Ovary (tissue), 3 donors: ENCODE data around the gene PROSER3.

Experiments used
- CTCF ChIP-seq, 3 donors: fragments of 450-650 bp in 2 of 3; fragments of 200-600 bp in 1 of 3; IDR thresholded peaks; one replicate each; pipeline versions ENCODE4 v1.5.1 to v1.8.0; 2016 to 2022; ENCODE audit warnings: antibody characterized with exemption in 3 of 3, mild to moderate bottlenecking in 1 of 3
- EP300 ChIP-seq: sonication (generic); formaldehyde crosslinking; IDR thresholded peaks from one replicate; pipeline ENCODE4 v1.6.1; 2017; ENCODE audit warnings: antibody characterized with exemption
- POLR2A ChIP-seq: fragments of 450-650 bp; IDR thresholded peaks from one replicate; pipeline ENCODE4 v1.6.1; 2017; ENCODE audit warnings: antibody characterized with exemption, mild to moderate bottlenecking, moderate library complexity
- donor health status: DM: no; HTN: no; CAD: no.

- no peak for TF ChIP-seq CTCF (IDR thresholded peaks at IDR 0.05)
- no peak for TF ChIP-seq EP300
- no peak for TF ChIP-seq POLR2A
Observed at GRCh38 chr19:35775046-35775297, 17.0 kb downstream of the PROSER3 start.
